Measurements from ENCODE around the gene DUOX2. TPM values are rescaled to one million over a fixed set of nuclear protein-coding genes. Genes with fewer than 3 reads are reported as not detected.

DUOX2 gene
- polyA plus RNA-seq, 1 donor from 2014 or later: not detected

DNA sequence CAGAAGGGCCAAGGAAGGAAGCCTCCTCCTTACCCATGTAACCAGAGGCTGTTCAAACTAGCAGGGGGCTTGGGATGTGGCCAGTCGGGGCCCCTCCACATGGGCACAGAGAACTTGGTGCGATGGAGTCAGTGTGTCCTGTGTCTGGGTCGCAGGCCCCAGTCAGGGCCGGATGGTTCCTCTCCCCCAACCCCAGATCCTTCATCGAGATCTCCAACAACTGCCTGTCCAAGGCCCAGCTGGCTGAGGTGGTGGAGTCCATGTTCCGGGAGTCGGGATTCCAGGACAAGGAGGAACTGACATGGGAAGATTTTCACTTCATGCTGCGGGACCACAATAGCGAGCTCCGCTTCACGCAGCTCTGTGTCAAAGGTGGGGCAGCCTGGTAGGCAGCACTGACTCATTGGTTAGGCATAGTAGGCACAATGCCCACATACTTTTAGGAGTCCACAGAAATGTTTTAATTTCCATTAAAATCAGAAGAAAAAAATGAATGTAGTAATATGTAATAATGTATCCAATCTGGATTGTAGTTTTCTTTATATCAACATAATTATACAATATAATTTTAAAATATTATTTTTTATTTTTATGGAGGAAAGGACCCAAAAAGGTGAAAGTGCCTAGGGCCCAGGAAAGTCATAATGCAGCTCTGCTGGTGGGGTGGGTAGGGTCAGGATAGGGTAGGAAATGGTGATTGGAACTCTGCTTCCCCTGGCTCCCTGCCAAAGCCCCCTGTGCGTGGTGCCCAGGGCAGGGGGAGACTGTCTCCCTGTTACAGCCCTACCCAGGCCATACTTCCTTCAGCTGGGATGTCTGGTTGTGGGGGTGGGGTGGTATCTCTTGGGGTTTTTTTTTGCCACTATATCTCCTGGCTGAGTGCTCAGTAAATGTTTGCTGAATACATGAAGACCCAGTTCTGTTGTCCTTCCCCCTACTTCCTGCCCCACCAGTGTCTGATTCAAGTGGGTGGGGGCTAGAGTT, 34.4 kb upstream of the DUOX2 start:
- Histone ChIP-seq H3K79me2 (replicated peaks; ENCODE audit: insufficient read depth, low read length) (no peaks in the 10 kb centered on the region), H3K27ac (ENCODE audit: low read length) (no peak overlapping the region), H3K36me3 (ENCODE audit: insufficient read depth, low read length) (no peaks in the 10 kb centered on the region), H3F3A (ENCODE audit: insufficient read depth, low read length, poor library complexity, severe bottlenecking) (no peaks in the 10 kb centered on the region), H4K20me1 (ENCODE audit: insufficient read depth) (no peaks in the 10 kb centered on the region), H3K9ac (ENCODE audit: low read length) (no peak overlapping the region), H2AFZ (ENCODE audit: low read depth, low read length) (no peak overlapping the region), H3K9me2 (ENCODE audit: insufficient read depth, low read length) (no peaks in the 10 kb centered on the region), H3K27me3 (ENCODE audit: insufficient read depth, low read depth, low read length) (no peaks in the 10 kb centered on the region), H3K4me2 (ENCODE audit: low read length) (no peak overlapping the region), H3K9me3 (ENCODE audit: low read length) (no peaks in the 10 kb centered on the region), H3K4me3 (ENCODE audit: low read length) (no peak overlapping the region)
- TF ChIP-seq, protein P1, sequence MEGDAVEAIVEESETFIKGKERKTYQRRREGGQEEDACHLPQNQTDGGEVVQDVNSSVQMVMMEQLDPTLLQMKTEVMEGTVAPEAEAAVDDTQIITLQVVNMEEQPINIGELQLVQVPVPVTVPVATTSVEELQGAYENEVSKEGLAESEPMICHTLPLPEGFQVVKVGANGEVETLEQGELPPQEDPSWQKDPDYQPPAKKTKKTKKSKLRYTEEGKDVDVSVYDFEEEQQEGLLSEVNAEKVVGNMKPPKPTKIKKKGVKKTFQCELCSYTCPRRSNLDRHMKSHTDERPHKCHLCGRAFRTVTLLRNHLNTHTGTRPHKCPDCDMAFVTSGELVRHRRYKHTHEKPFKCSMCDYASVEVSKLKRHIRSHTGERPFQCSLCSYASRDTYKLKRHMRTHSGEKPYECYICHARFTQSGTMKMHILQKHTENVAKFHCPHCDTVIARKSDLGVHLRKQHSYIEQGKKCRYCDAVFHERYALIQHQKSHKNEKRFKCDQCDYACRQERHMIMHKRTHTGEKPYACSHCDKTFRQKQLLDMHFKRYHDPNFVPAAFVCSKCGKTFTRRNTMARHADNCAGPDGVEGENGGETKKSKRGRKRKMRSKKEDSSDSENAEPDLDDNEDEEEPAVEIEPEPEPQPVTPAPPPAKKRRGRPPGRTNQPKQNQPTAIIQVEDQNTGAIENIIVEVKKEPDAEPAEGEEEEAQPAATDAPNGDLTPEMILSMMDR (IDR thresholded peaks at IDR 0.05; ENCODE audit: poor library complexity, severe bottlenecking): no peak
- TF ChIP-seq RAD21 (conservative IDR thresholded peaks at IDR 0.05): no peak
- TF ChIP-seq EP300 (conservative IDR thresholded peaks at IDR 0.05; ENCODE audit: poor library complexity, severe bottlenecking): no peak
- TF ChIP-seq EZH2 (IDR thresholded peaks at IDR 0.05; ENCODE audit: borderline replicate concordance, insufficient read depth, low read length, poor library complexity, severe bottlenecking): no peak
- TF ChIP-seq, protein P2, sequence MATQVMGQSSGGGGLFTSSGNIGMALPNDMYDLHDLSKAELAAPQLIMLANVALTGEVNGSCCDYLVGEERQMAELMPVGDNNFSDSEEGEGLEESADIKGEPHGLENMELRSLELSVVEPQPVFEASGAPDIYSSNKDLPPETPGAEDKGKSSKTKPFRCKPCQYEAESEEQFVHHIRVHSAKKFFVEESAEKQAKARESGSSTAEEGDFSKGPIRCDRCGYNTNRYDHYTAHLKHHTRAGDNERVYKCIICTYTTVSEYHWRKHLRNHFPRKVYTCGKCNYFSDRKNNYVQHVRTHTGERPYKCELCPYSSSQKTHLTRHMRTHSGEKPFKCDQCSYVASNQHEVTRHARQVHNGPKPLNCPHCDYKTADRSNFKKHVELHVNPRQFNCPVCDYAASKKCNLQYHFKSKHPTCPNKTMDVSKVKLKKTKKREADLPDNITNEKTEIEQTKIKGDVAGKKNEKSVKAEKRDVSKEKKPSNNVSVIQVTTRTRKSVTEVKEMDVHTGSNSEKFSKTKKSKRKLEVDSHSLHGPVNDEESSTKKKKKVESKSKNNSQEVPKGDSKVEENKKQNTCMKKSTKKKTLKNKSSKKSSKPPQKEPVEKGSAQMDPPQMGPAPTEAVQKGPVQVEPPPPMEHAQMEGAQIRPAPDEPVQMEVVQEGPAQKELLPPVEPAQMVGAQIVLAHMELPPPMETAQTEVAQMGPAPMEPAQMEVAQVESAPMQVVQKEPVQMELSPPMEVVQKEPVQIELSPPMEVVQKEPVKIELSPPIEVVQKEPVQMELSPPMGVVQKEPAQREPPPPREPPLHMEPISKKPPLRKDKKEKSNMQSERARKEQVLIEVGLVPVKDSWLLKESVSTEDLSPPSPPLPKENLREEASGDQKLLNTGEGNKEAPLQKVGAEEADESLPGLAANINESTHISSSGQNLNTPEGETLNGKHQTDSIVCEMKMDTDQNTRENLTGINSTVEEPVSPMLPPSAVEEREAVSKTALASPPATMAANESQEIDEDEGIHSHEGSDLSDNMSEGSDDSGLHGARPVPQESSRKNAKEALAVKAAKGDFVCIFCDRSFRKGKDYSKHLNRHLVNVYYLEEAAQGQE (IDR thresholded peaks at IDR 0.05; ENCODE audit: borderline replicate concordance): no peak
- no peak for TF ChIP-seq MXI1 (conservative IDR thresholded peaks at IDR 0.05; ENCODE audit: poor library complexity, severe bottlenecking)
- no peak for TF ChIP-seq SMC3 (conservative IDR thresholded peaks at IDR 0.05; ENCODE audit: poor library complexity)
- TF ChIP-seq TAF1 (IDR thresholded peaks at IDR 0.05; ENCODE audit: low read depth): no peak
- no peak for TF ChIP-seq POLR2AphosphoS5 (IDR thresholded peaks at IDR 0.05)

- H3K9me3 ChIP-seq (ENCODE audit: low read length): no peaks in the 10 kb centered on the region
- no peak overlapping the region for H3K27ac ChIP-seq (ENCODE audit: low read length)
- H3K36me3 ChIP-seq (ENCODE audit: insufficient read depth, low read length): no peaks in the 10 kb centered on the region
- H3K9ac ChIP-seq (ENCODE audit: low read length): no peak overlapping the region
- no peaks in the 10 kb centered on the region for H3K9me2 ChIP-seq (ENCODE audit: insufficient read depth, low read length)
- no peak overlapping the region for H3K4me2 ChIP-seq (ENCODE audit: low read length)
- H3K79me2 ChIP-seq (replicated peaks; ENCODE audit: insufficient read depth, low read length): no peaks in the 10 kb centered on the region
- no peak overlapping the region for H3K4me3 ChIP-seq (ENCODE audit: low read length)
- H4K20me1 ChIP-seq (ENCODE audit: insufficient read depth): no peaks in the 10 kb centered on the region
- TF ChIP-seq, protein P1 (IDR thresholded peaks at IDR 0.05; ENCODE audit: poor library complexity, severe bottlenecking): no peak
- TF ChIP-seq EP300 (conservative IDR thresholded peaks at IDR 0.05; ENCODE audit: poor library complexity, severe bottlenecking) (no peak), SMC3 (conservative IDR thresholded peaks at IDR 0.05; ENCODE audit: poor library complexity) (no peak), TAF1 (IDR thresholded peaks at IDR 0.05; ENCODE audit: low read depth) (no peak), MXI1 (conservative IDR thresholded peaks at IDR 0.05; ENCODE audit: poor library complexity, severe bottlenecking) (no peak), RAD21 (conservative IDR thresholded peaks at IDR 0.05) (no peak), POLR2AphosphoS5 (IDR thresholded peaks at IDR 0.05) (no peak), EZH2 (IDR thresholded peaks at IDR 0.05; ENCODE audit: borderline replicate concordance, insufficient read depth, low read length, poor library complexity, severe bottlenecking) (no peak)
- TF ChIP-seq, protein P2 (IDR thresholded peaks at IDR 0.05; ENCODE audit: borderline replicate concordance): no peak
- no peaks in the 10 kb centered on the region for H3K27me3 ChIP-seq (ENCODE audit: insufficient read depth, low read depth, low read length)
- no peaks in the 10 kb centered on the region for H3F3A ChIP-seq (ENCODE audit: insufficient read depth, low read length, poor library complexity, severe bottlenecking)
- H2AFZ ChIP-seq (ENCODE audit: low read depth, low read length): no peak overlapping the region
These were observed 33.6 kb upstream of the DUOX2 start for GRCh38 chr15:45147606-45148005.
